Gastrocnemius medialis (tissue), 4 donors: ENCODE data around the gene GRPEL2. TPM values are rescaled to one million over a fixed set of nuclear protein-coding genes. Genes with fewer than 3 reads are reported as not detected.

Experiments used
- ATAC-seq, 2 donors: fragments of 150-250 bp; one replicate each; pipeline ENCODE4 v1.9.1; 2016
- DNase-seq, 2 donors: peaks; one replicate each; pipeline ENCODE4 v3.0.0-alpha.2; 2019
- H3K27ac ChIP-seq, 4 donors: fragments of 200-600 bp; sonication (generic); 1 replicate in 1 of 4; 2 replicates in 3 of 4; pipeline ENCODE4 v1.5.1; 2016 to 2018; ENCODE audit warnings: mild to moderate bottlenecking in 2 of 4, moderate library complexity in 1 of 4
- H3K27me3 ChIP-seq, 3 donors: fragments of 200-600 bp; sonication (generic) in 2 of 3; 1 replicate in 1 of 3; 2 replicates in 2 of 3; pipeline versions ENCODE4 v1.5.1 to v1.6.0; 2016 to 2019; ENCODE audit warnings: mild to moderate bottlenecking in 1 of 3, moderate library complexity in 1 of 3
- H3K36me3 ChIP-seq, 2 donors: fragments of 200-600 bp; sonication (generic) in 1 of 2; one replicate each; pipeline ENCODE4 v1.5.1; 2017 to 2018
- H3K4me1 ChIP-seq, 2 donors: fragments of 200-600 bp; sonication (generic) in 1 of 2; one replicate each; pipeline ENCODE4 v1.5.1; 2016 to 2017; ENCODE audit warnings: mild to moderate bottlenecking in 2 of 2
- H3K4me3 ChIP-seq, 4 donors: fragments of 200-600 bp; sonication (generic) in 3 of 4; 1 replicate in 1 of 4; 2 replicates in 3 of 4; pipeline ENCODE4 v1.5.1; 2016 to 2019; ENCODE audit warnings: mild to moderate bottlenecking in 2 of 4
- H3K9me3 ChIP-seq, 3 donors: fragments of 200-600 bp; sonication (generic) in 2 of 3; 1 replicate in 1 of 3; 2 replicates in 2 of 3; pipeline ENCODE4 v1.5.1; 2016 to 2019
- CTCF ChIP-seq, 5 experiments: fragments of 450-650 bp in 3 of 5; fragments of 200-600 bp in 2 of 5; sonication (generic) in 2 of 5; IDR thresholded peaks in 4 of 5; conservative IDR thresholded peaks in 1 of 5; 1 replicate in 4 of 5; 2 replicates in 1 of 5; pipeline ENCODE4 v1.5.1; 2016 to 2019; ENCODE audit warnings: antibody characterized with exemption in 5 of 5, mild to moderate bottlenecking in 3 of 5, moderate library complexity in 3 of 5
- POLR2A ChIP-seq, 2 donors: fragments of 450-650 bp; IDR thresholded peaks; one replicate each; pipeline ENCODE4 v1.6.1; 2017; ENCODE audit warnings: antibody characterized with exemption in 2 of 2, mild to moderate bottlenecking in 2 of 2, moderate library complexity in 2 of 2
- in situ Hi-C, 4 donors: fragments of 200-750 bp; cut with MboI; loops; one replicate each; pipeline versions ENCODE4 v1.15.0 to v1.8.0; 2017; ENCODE audit warnings: low sequenced_read_pairs in 4 of 4
- intact Hi-C: fragments of 100-400 bp; cut with DNase I; formaldehyde crosslinking; loops from one replicate; pipeline ENCODE4 v1.15.1; 2023; ENCODE audit warnings: low total_unique reads
- total RNA-seq, 4 donors: library from RNA; depleted of rRNA; stranded (reverse); fragments of >200 nt; gene quantifications; one replicate each; pipeline versions ENCODE4 v1.1.0 to v1.2.3, GENCODE V29; 2016

Gene GRPEL2
- total RNA-seq, 4 donors from 2014 or later = 7.8 to 13.3 (median 9.9) TPM

- DNase-seq (no peak), ATAC-seq (no peak)
- no peaks in the 10 kb centered on the region for H3K9me3 ChIP-seq
- in situ Hi-C loops (no loop called here), intact Hi-C loops (loop anchor here (5.0 kb wide), 1 partner anchor 57 kb away; no protein-coding TSS in a partner anchor)
- TF ChIP-seq POLR2A (IDR thresholded peaks at IDR 0.05) = no peak
- no peak for TF ChIP-seq CTCF (IDR thresholded peaks at IDR 0.05 in 4 of 5, conservative IDR thresholded peaks at IDR 0.05 in 1 of 5)
- H3K4me3 ChIP-seq = no peak overlapping the region
- peaks cover 30 to 33% of the 10 kb centered on the region in 2 donors for H3K4me1 ChIP-seq
- peaks cover 0 to 35% of the 10 kb centered on the region in 2 donors for H3K36me3 ChIP-seq
- H3K27me3 ChIP-seq = no peaks in the 10 kb centered on the region
- H3K27ac ChIP-seq = peak overlapping the region in 1 of 4 donors; percentile 22
Observed at GRCh38 chr5:149315753-149316152, 29.5 kb upstream of the GRPEL2 start.

GRCh38 chr5:149317281-149318048 is 27.8 kb upstream of the GRPEL2 start:
- no peak overlapping the region for H3K4me3 ChIP-seq
- H3K36me3 ChIP-seq = peaks cover 0 to 34% of the 10 kb centered on the region in 2 donors
- in situ Hi-C loops (no loop called here), intact Hi-C loops (loop anchor here (5.0 kb wide), 1 partner anchor 55 kb away; no protein-coding TSS in a partner anchor)
- ATAC-seq = no peak
- no peak for TF ChIP-seq POLR2A (IDR thresholded peaks at IDR 0.05)
- peak in 4 of 5 experiments; percentile 33 to 58 (median 41) for TF ChIP-seq CTCF (IDR thresholded peaks at IDR 0.05 in 4 of 5, conservative IDR thresholded peaks at IDR 0.05 in 1 of 5)
- H3K27me3 ChIP-seq = no peaks in the 10 kb centered on the region
- H3K9me3 ChIP-seq = no peaks in the 10 kb centered on the region
- peak overlapping the region in 2 of 4 donors; percentile 26 to 40 for H3K27ac ChIP-seq
- DNase-seq = no peak
- peaks cover 34 to 35% of the 10 kb centered on the region in 2 donors for H3K4me1 ChIP-seq

- Histone ChIP-seq H3K4me1 (peaks cover 19 to 30% of the 10 kb centered on the region in 2 donors), H3K27me3 (no peaks in the 10 kb centered on the region), H3K27ac (peak overlapping the region in 3 of 4 donors; percentile 1 to 46 (median 10)), H3K4me3 (no peak overlapping the region), H3K36me3 (peaks cover 0 to 45% of the 10 kb centered on the region in 2 donors), H3K9me3 (no peaks in the 10 kb centered on the region)
- no peak for DNase-seq
- intact Hi-C loops (loop anchor here (5.0 kb wide), 1 partner anchor 53 kb away; no protein-coding TSS in a partner anchor), in situ Hi-C loops (no loop called here)
- no peak for ATAC-seq
- TF ChIP-seq CTCF (IDR thresholded peaks at IDR 0.05 in 4 of 5, conservative IDR thresholded peaks at IDR 0.05 in 1 of 5) (no peak), POLR2A (IDR thresholded peaks at IDR 0.05) (no peak)
Observed at GRCh38 chr5:149319174-149319573, 26.1 kb upstream of the GRPEL2 start.

GRCh38 chr5:149320791-149321330 is 24.4 kb upstream of the GRPEL2 start:
- Histone ChIP-seq H3K27me3 (no peaks in the 10 kb centered on the region), H3K4me1 (peaks cover 9 to 24% of the 10 kb centered on the region in 2 donors), H3K27ac (peak overlapping the region in 3 of 4 donors; percentile 37 to 54 (median 45)), H3K36me3 (peaks cover 0 to 55% of the 10 kb centered on the region in 2 donors), H3K4me3 (no peak overlapping the region), H3K9me3 (no peaks in the 10 kb centered on the region)
- in situ Hi-C loops (loop anchor here in 1 of 4 donors (10.0 kb wide), 1 partner anchor 54 kb away; the partner anchor contains the start of gene IL17B), intact Hi-C loops (no loop called here)
- DNase-seq (peak; percentile 38 to 58), ATAC-seq (peak; percentile 37 to 38)
- TF ChIP-seq POLR2A (IDR thresholded peaks at IDR 0.05) (no peak), CTCF (IDR thresholded peaks at IDR 0.05 in 4 of 5, conservative IDR thresholded peaks at IDR 0.05 in 1 of 5) (no peak)
